ENCODE results near the gene MGAM2.

MGAM2 gene

GRCh38 chr7:142176901-142177300 lies 65.4 kb downstream of the MGAM2 start:
- DNase-seq (ENCODE audit: low read depth, low spot score) = no peak

- no peak for DNase-seq (ENCODE audit: low read depth, low spot score)
Measured at GRCh38 chr7:142177869-142178268, 66.4 kb downstream of the MGAM2 start.

- DNase-seq (ENCODE audit: low read depth, low spot score) = no peak
Measured at GRCh38 chr7:142180426-142180825, 68.9 kb downstream of the MGAM2 start.

- no peak for DNase-seq (ENCODE audit: low read depth, low spot score)
Measured at GRCh38 chr7:142181211-142181610, 69.7 kb downstream of the MGAM2 start.

GRCh38 chr7:142181966-142182365 lies 70.4 kb downstream of the MGAM2 start:
- no peak for DNase-seq (ENCODE audit: low read depth, low spot score)

- DNase-seq (ENCODE audit: low read depth, low spot score) = no peak
Measured at GRCh38 chr7:142185069-142185468, 73.6 kb downstream of the MGAM2 start.

- DNase-seq (ENCODE audit: low read depth, low spot score) = no peak
Measured at GRCh38 chr7:142185801-142186200, 74.3 kb downstream of the MGAM2 start.

- DNase-seq (ENCODE audit: low read depth, low spot score) = no peak
Measured at GRCh38 chr7:142188154-142188553, 76.6 kb downstream of the MGAM2 start.

GRCh38 chr7:142188846-142189245 lies 77.3 kb downstream of the MGAM2 start:
- DNase-seq (ENCODE audit: low read depth, low spot score) = no peak

- DNase-seq (ENCODE audit: low read depth, low spot score) = no peak
Measured at GRCh38 chr7:142194201-142194600, 82.7 kb downstream of the MGAM2 start.

GRCh38 chr7:142196066-142196840 lies 84.7 kb downstream of the MGAM2 start:
- DNase-seq (ENCODE audit: low read depth, low spot score) = no peak

GRCh38 chr7:142200206-142200605 lies 88.7 kb downstream of the MGAM2 start:
- DNase-seq (ENCODE audit: low read depth, low spot score) = no peak

- DNase-seq (ENCODE audit: low read depth, low spot score) = no peak
Measured at GRCh38 chr7:142228537-142229104, 117.1 kb downstream of the MGAM2 start.

GRCh38 chr7:142231716-142232115 lies 120.2 kb downstream of the MGAM2 start:
- DNase-seq (ENCODE audit: low read depth, low spot score) = peak; percentile 35

- no peak for DNase-seq (ENCODE audit: low read depth, low spot score)
Measured at GRCh38 chr7:142240546-142240945, 129.0 kb downstream of the MGAM2 start.

- no peak for DNase-seq (ENCODE audit: low read depth, low spot score)
Measured at GRCh38 chr7:142243823-142244222, 132.3 kb downstream of the MGAM2 start.

- DNase-seq (ENCODE audit: low read depth, low spot score) = no peak
Measured at GRCh38 chr7:142248166-142249160, 136.9 kb downstream of the MGAM2 start.

GRCh38 chr7:142249918-142250317 lies 138.4 kb downstream of the MGAM2 start:
- no peak for DNase-seq (ENCODE audit: low read depth, low spot score)

GRCh38 chr7:142250705-142251104 lies 139.2 kb downstream of the MGAM2 start:
- DNase-seq (ENCODE audit: low read depth, low spot score) = no peak

- DNase-seq (ENCODE audit: low read depth, low spot score) = no peak
Measured at GRCh38 chr7:142257958-142258357, 146.4 kb downstream of the MGAM2 start, which contains the start of gene PRSS58. PRSS58 (minus strand) TSS chr7:142258058; CDS start chr7:142257707, 351 bp downstream.

- no peak for DNase-seq (ENCODE audit: low read depth, low spot score)
Measured at GRCh38 chr7:142263598-142264380, 152.3 kb downstream of the MGAM2 start.
